Measurements from ENCODE around the gene CAMSAP2.
"Not testable (repeated sequence)": the region's sequence is repeated elsewhere in the genome, so short reads cannot be mapped to it uniquely, and the experiment has no call there.

Gene CAMSAP2

GRCh38 chr1:200783926-200784325 is 45.2 kb downstream of the CAMSAP2 start:
- DNase-seq = no peak

GRCh38 chr1:200784576-200784975 is 45.9 kb downstream of the CAMSAP2 start:
- no peak for DNase-seq

- DNase-seq = no peak
Observed at GRCh38 chr1:200786788-200787187, 48.1 kb downstream of the CAMSAP2 start.

GRCh38 chr1:200787896-200788387 is 49.2 kb downstream of the CAMSAP2 start:
- no peak for DNase-seq

GRCh38 chr1:200791012-200791411 is 52.3 kb downstream of the CAMSAP2 start:
- DNase-seq = not testable (repeated sequence)

GRCh38 chr1:200793677-200794076 is 55.0 kb downstream of the CAMSAP2 start:
- DNase-seq = no peak

GRCh38 chr1:200794506-200795065 is 55.9 kb downstream of the CAMSAP2 start:
- DNase-seq = no peak

GRCh38 chr1:200795156-200795555 is 56.5 kb downstream of the CAMSAP2 start:
- no peak for DNase-seq

GRCh38 chr1:200802042-200802441 is 63.3 kb downstream of the CAMSAP2 start:
- no peak for DNase-seq

GRCh38 chr1:200802865-200803512 is 64.3 kb downstream of the CAMSAP2 start:
- DNase-seq = peak; percentile 75

GRCh38 chr1:200805719-200806118 is 67.0 kb downstream of the CAMSAP2 start:
- no peak for DNase-seq

GRCh38 chr1:200808846-200809245 is 70.2 kb downstream of the CAMSAP2 start:
- DNase-seq = no peak

GRCh38 chr1:200811704-200812103 is 73.0 kb downstream of the CAMSAP2 start:
- no peak for DNase-seq

GRCh38 chr1:200816624-200817224 is 78.0 kb downstream of the CAMSAP2 start:
- DNase-seq = not testable (repeated sequence)

- no peak for DNase-seq
Observed at GRCh38 chr1:200818248-200818647, 79.6 kb downstream of the CAMSAP2 start.

GRCh38 chr1:200819726-200820125 is 81.0 kb downstream of the CAMSAP2 start:
- no peak for DNase-seq

GRCh38 chr1:200831091-200831490 is 92.4 kb downstream of the CAMSAP2 start:
- DNase-seq = no peak

- DNase-seq = no peak
Observed at GRCh38 chr1:200834383-200834782, 95.7 kb downstream of the CAMSAP2 start.

- no peak for DNase-seq
Observed at GRCh38 chr1:200836213-200836612, 97.5 kb downstream of the CAMSAP2 start.

GRCh38 chr1:200837931-200838571 is 99.4 kb downstream of the CAMSAP2 start:
- no peak for DNase-seq

GRCh38 chr1:200838676-200839445 is 100.2 kb downstream of the CAMSAP2 start:
- DNase-seq = no peak

- no peak for DNase-seq
Observed at GRCh38 chr1:200845360-200845759, 106.7 kb downstream of the CAMSAP2 start.

GRCh38 chr1:200846398-200846797 is 107.7 kb downstream of the CAMSAP2 start:
- DNase-seq = no peak

Data from CD4-positive, alpha-beta T cell treated with Interleukin-12 subunit alpha and Interleukin-12 subunit beta, for 1 hour (primary cell).